Measurements from ENCODE around the gene TAF1C. TPM values are rescaled to one million over a fixed set of nuclear protein-coding genes. Genes with fewer than 3 reads are reported as not detected.
A peak's percentile ranks its signal among the peaks of the same experiment; 100 is the strongest.

TAF1C gene
- total RNA-seq, 4 donors from 2014 or later: 36.7 to 210 (median 76.3) TPM

GRCh38 chr16:84155771-84156170 lies 31.1 kb downstream of the TAF1C start:
- H3K27ac ChIP-seq: no peak overlapping the region
- H3K36me3 ChIP-seq: no peaks in the 10 kb centered on the region
- no peak for DNase-seq
- no peak for TF ChIP-seq CTCF (IDR thresholded peaks at IDR 0.05)
- no peak for TF ChIP-seq POLR2A (IDR thresholded peaks at IDR 0.05)
- no peaks in the 10 kb centered on the region for H3K9me3 ChIP-seq
- no peaks in the 10 kb centered on the region for H3K27me3 ChIP-seq
- intact Hi-C loops (cut with DNase I; ENCODE audit: low total_unique reads): no loop called here
- no peak overlapping the region for H3K4me3 ChIP-seq
- no peaks in the 10 kb centered on the region for H3K4me1 ChIP-seq

GRCh38 chr16:84155226-84155625 lies 31.6 kb downstream of the TAF1C start:
- Histone ChIP-seq H3K36me3 (no peaks in the 10 kb centered on the region), H3K4me1 (no peaks in the 10 kb centered on the region), H3K27me3 (no peaks in the 10 kb centered on the region), H3K27ac (no peak overlapping the region), H3K4me3 (no peak overlapping the region), H3K9me3 (no peaks in the 10 kb centered on the region)
- TF ChIP-seq CTCF (IDR thresholded peaks at IDR 0.05): no peak
- TF ChIP-seq POLR2A (IDR thresholded peaks at IDR 0.05): no peak
- intact Hi-C loops (cut with DNase I; ENCODE audit: low total_unique reads): no loop called here
- DNase-seq: no peak

GRCh38 chr16:84153660-84154214 lies 33.1 kb downstream of the TAF1C start:
- no peak overlapping the region for H3K27ac ChIP-seq
- intact Hi-C loops (cut with DNase I; ENCODE audit: low total_unique reads): no loop called here
- H3K4me1 ChIP-seq: no peaks in the 10 kb centered on the region
- no peak for DNase-seq
- no peaks in the 10 kb centered on the region for H3K9me3 ChIP-seq
- H3K4me3 ChIP-seq: no peak overlapping the region
- no peaks in the 10 kb centered on the region for H3K36me3 ChIP-seq
- no peak for TF ChIP-seq POLR2A (IDR thresholded peaks at IDR 0.05)
- TF ChIP-seq CTCF (IDR thresholded peaks at IDR 0.05): no peak
- no peaks in the 10 kb centered on the region for H3K27me3 ChIP-seq

GRCh38 chr16:84150926-84151325 lies 35.9 kb downstream of the TAF1C start:
- no peak for DNase-seq
- Histone ChIP-seq H3K4me1 (no peaks in the 10 kb centered on the region), H3K27ac (no peak overlapping the region), H3K4me3 (no peak overlapping the region), H3K27me3 (no peaks in the 10 kb centered on the region), H3K9me3 (no peaks in the 10 kb centered on the region), H3K36me3 (no peaks in the 10 kb centered on the region)
- no peak for TF ChIP-seq CTCF (IDR thresholded peaks at IDR 0.05)
- TF ChIP-seq POLR2A (IDR thresholded peaks at IDR 0.05): no peak
- intact Hi-C loops (cut with DNase I; ENCODE audit: low total_unique reads): no loop called here

- Histone ChIP-seq H3K4me3 (peak within 1 kb of the TSS; percentile 81 to 99), H3K36me3 (no peaks in the 10 kb centered on the region), H3K27me3 (no peaks in the 10 kb centered on the region), H3K9me3 (no peaks in the 10 kb centered on the region), H3K27ac (peak within 1 kb of the TSS; percentile 73 to 76), H3K4me1 (peaks cover 0 to 5% of the 10 kb centered on the region in 2 donors)
- TF ChIP-seq POLR2A (IDR thresholded peaks at IDR 0.05) (peak in 1 of 2 donors; percentile 76), CTCF (IDR thresholded peaks at IDR 0.05) (peak in 1 of 4 experiments; percentile 13)
- intact Hi-C loops (cut with DNase I; ENCODE audit: low total_unique reads): no loop called here
- DNase-seq: peak; percentile 86 to 92
These were observed 41.8 kb downstream of the TAF1C start, which contains the start of the genes DNAAF1 and HSDL1 for GRCh38 chr16:84144859-84145639. Gene DNAAF1 (plus strand): TSS chr16:84145308. CDS start chr16:84145441, 133 bp downstream. Gene HSDL1 (minus strand): TSS chr16:84145177. CDS start chr16:84131321, 13,856 bp downstream.

Measured in uterus (tissue), 4 donors.